HG02973 (cell line): ENCODE data around the gene SEPSECS.
A peak's percentile ranks its signal among the peaks of the same experiment; 100 is the strongest.

Source experiments
- ATAC-seq: cut with Tn5 transposase; IDR thresholded peaks from one replicate; pipeline ENCODE4 v1.9.1; 2021; ENCODE audit warnings: moderate library complexity; ENCODE audit not compliant: unreplicated experiment

The SEPSECS gene

GRCh38 chr4:25157081-25157480, 3.2 kb downstream of the SEPSECS start:
- ATAC-seq: no peak

- no peak for ATAC-seq
These were observed 4.3 kb downstream of the SEPSECS start for GRCh38 chr4:25155947-25156346.

- ATAC-seq: no peak
These were observed 5.5 kb downstream of the SEPSECS start for GRCh38 chr4:25154594-25155265.

- no peak for ATAC-seq
These were observed 14.2 kb downstream of the SEPSECS start for GRCh38 chr4:25146076-25146475.

GRCh38 chr4:25144870-25145481, 15.3 kb downstream of the SEPSECS start:
- ATAC-seq: no peak

GRCh38 chr4:25142468-25142867, 17.8 kb downstream of the SEPSECS start:
- no peak for ATAC-seq

GRCh38 chr4:25141592-25141991, 18.7 kb downstream of the SEPSECS start:
- no peak for ATAC-seq

- no peak for ATAC-seq
These were observed 27.1 kb downstream of the SEPSECS start for GRCh38 chr4:25133132-25133531.

GRCh38 chr4:25131926-25132325, 28.3 kb downstream of the SEPSECS start:
- no peak for ATAC-seq

- no peak for ATAC-seq
These were observed 28.9 kb downstream of the SEPSECS start for GRCh38 chr4:25131381-25131780.

- ATAC-seq: no peak
These were observed 30.3 kb downstream of the SEPSECS start for GRCh38 chr4:25129917-25130316.

GRCh38 chr4:25128671-25129070, 31.6 kb downstream of the SEPSECS start:
- ATAC-seq: no peak

- ATAC-seq: peak; percentile 98
These were observed 37.0 kb downstream of the SEPSECS start for GRCh38 chr4:25123236-25123635.

GRCh38 chr4:25120146-25120940, 39.9 kb downstream of the SEPSECS start:
- ATAC-seq: no peak

GRCh38 chr4:25117716-25118472, 42.4 kb downstream of the SEPSECS start:
- ATAC-seq: no peak

GRCh38 chr4:25117274-25117673, 43.0 kb downstream of the SEPSECS start:
- no peak for ATAC-seq

- no peak for ATAC-seq
These were observed 46.0 kb downstream of the SEPSECS start for GRCh38 chr4:25113915-25114904.

GRCh38 chr4:25112995-25113380, 47.3 kb downstream of the SEPSECS start:
- no peak for ATAC-seq

GRCh38 chr4:25112366-25112994, 47.8 kb downstream of the SEPSECS start:
- no peak for ATAC-seq
